Smooth muscle cell of the brain vasculature (primary cell): ENCODE measurements around the gene CALCB.
"Not testable (repeated sequence)": the region's sequence is repeated elsewhere in the genome, so short reads cannot be mapped to it uniquely, and the experiment has no call there.

Source experiments
- DNase-seq: peaks from one replicate; pipeline ENCODE4 v3.0.0-alpha.2; 2012; ENCODE audit warnings: low read depth, low spot score

Gene CALCB

DNA sequence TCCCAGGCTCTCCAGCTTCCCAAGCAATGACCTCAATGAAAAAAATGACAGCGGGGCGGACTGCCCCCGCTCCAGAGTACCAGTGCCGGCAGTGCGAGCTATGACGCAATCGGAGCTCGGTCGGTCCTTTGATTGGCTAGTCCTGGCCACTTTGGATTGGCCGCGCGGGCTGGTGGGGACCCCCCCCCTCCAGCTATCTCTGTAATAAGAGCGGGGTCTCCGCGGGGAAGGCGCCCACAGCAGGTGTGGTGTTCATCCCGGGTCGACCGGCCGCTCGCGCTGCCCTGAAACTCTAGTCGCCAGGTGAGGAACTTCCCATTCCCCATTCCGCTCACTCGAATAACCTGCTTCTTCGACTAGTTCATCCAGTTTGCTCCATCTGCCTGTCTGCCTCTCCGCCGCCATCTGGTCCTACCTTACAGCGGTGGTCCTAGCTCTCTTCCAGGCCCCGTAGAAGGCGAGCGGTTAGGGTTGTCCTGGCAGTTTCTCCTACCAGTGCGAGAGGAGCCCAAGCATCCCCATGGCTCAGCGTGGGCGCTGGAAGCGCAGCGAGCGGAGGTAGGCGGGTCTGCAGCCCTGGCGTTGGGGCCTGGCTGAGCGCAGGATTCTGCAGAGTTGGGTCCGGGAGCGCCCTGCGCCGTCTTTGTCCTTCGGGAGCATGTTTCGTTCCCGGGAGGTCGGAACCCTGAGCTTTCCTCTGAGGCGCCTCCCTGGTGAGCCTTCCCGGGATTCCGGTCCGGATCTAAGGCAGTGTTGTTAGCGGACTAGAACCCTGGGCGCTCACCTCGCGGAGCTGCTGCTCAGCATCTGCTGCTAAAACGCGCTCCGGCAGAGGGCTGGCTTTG lies at the start of gene CALCB:
Gene CALCB, plus strand, starts transcription at position 233 of the 845 bp plus-strand sequence. CDS start 1,126 bp downstream, outside the sequence.
- DNase-seq, result no peak

DNA sequence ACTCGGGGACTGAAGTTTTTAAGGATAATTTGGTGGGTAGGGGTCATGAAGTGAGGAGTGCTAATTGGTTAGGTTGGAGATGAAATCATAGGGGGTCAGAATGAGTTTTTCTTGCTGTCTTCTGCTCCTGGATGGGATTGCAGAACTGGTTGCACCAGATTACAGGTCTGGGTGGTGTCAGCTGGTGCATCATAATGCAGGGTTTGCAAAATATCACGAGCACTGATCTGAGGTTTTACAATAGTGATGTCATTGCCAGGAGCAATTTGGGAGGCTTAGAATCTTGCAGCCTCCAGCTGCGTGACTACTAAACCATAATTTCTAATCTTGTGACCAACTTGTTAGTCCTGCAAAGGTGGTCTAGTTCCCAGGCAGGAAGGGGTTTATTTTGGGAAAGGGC lies 46.4 kb upstream of the CALCB start:
- no peak for DNase-seq

GRCh38 chr11:15027956-15028355 lies 45.4 kb upstream of the CALCB start:
- no peak for DNase-seq

- no peak for DNase-seq
These were observed 45.0 kb upstream of the CALCB start for GRCh38 chr11:15028379-15028778.

- DNase-seq, result not testable (repeated sequence)
These were observed 41.4 kb upstream of the CALCB start for GRCh38 chr11:15031945-15032344.

- no peak for DNase-seq
These were observed 38.6 kb upstream of the CALCB start for GRCh38 chr11:15034687-15035267.

- no peak for DNase-seq
These were observed 38.1 kb upstream of the CALCB start for GRCh38 chr11:15035283-15035682.

DNA sequence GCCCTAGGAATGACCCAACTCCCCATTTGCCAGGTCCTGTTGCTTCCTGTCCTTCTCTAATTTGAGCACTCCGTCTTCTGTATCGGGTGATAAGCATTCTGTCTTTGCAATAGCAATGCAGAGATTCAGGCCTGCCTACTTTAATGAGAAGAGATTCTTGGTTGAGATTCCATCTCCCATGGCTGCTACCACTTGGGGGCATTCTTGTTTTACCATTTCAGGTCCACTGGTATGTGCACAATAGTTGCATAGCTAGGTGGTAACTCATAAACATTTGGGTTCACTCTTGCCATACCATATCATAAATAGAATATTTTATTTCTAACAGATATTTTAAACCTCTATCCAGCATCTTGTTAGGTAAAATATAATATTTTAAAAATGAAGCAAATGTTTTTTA lies 34.4 kb upstream of the CALCB start:
- no peak for DNase-seq

DNA sequence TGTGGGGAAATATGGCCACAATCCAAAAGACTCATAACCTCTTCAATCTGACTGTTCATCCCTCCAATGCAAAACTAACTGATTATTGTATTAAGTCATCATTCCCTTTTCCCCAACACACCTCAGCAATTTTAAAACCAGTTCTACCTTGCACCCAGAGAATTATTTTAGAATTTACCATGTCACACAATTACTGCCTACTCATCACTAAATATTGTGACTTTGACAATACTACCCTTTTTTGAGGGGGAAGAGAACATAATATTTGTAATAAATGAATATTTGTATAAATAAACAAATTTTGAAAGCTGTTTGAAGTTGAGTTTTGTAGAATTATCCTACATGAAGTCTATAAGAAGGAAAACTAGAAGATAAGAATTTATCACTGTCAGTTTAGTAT lies 28.2 kb upstream of the CALCB start:
- no peak for DNase-seq

DNA sequence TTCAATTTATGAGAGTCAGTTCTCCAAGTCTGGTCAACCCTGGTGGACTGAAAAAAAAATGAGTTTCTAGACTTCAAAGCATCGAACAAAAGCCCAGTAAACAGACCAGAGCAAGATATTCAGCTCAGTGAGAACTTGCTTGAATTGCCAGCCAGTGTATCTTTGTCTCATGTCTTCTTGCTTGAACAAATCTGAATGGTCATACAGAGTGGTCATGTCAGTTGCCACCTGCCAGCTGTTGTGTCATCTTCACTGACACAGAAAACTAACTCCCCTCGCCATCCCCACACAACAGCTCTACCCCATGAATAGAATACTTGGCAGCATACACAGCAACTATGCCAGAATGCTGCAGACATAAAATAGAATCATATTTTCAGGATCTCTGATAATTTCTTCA lies 27.5 kb upstream of the CALCB start:
- DNase-seq, result no peak

DNA sequence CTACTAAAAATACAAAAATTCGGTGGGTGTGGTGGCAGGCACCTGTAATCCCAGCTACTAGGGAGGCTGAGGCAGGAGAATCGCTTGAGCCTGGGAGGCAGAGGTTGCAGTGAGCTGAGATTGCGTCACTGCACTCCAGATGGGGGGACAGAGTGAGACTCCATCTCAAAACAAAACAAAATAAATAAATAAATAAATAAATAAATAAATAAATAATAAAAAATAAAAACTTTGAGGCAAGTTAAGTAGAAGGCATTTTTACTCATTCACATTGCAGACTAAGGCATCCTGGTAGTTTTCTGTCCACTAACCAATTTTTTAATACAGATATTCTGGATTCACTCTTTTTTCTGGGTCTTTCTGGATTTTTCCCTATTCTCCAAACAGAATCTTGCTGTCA lies 26.7 kb upstream of the CALCB start:
- DNase-seq, result not testable (repeated sequence)

DNA sequence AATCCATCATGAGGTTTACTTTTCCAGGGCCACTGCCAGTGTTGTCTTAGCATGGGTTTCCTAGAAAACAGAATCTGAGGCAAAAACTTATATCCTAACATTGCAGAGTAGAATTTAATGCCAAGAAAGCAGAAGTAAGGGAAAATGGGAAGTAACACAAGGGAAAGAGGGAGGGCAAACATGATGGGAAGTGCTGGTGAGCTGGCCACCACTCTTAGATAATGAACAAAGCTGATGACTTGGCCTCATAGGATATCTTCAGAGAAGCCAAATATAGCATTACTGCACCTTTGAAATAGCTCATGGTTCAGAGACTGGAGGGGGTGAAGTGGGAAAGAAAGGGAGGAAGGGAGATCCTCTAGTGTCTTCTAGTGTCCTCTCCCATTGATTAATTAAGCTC lies 24.8 kb upstream of the CALCB start:
- no peak for DNase-seq

GRCh38 chr11:15053191-15053685 lies 20.2 kb upstream of the CALCB start:
- DNase-seq, result no peak

- no peak for DNase-seq
These were observed 17.6 kb upstream of the CALCB start for GRCh38 chr11:15055620-15056356.

- no peak for DNase-seq
These were observed 16.1 kb upstream of the CALCB start for GRCh38 chr11:15057329-15057728.

DNA sequence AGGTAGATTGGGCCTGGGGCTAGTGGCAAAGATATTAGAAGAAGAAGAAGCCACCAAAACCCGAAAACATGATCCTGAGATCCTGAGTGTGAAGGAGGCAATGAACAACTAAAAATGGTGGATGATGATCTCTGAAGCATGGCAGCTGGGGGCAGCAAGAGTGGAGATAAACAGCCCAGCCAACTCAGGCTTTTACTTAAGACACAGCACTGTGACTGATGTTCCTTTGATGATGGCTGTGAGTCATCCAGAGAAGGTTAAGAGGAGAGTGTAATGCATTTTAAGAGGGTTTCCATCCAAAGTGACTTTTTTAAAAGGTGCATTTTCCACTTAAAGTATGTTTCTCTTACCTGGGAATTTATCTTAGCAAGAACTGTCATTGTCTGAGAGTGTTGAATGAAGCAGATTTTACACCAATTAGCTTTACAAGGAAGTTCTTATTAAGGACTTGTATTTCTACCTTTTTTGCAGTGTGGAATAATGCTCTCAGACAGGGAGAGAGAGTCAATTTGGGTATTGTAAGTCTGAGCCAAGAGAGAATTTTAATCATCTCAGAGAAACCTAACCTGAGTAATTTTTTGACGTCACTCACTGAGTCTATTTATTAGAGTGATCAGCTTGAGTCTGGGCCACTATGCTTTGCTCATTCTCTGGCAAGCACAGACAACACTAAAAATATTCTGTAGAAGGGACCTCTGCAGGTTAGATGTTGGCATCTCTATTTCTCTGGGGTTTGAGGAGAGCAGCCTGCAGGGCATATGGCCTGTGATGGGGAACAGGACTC lies 14.1 kb upstream of the CALCB start:
- no peak for DNase-seq

- no peak for DNase-seq
These were observed 10.8 kb upstream of the CALCB start for GRCh38 chr11:15062599-15062998.

- not testable (repeated sequence) for DNase-seq
These were observed 3.6 kb upstream of the CALCB start for GRCh38 chr11:15069751-15070150.

DNA sequence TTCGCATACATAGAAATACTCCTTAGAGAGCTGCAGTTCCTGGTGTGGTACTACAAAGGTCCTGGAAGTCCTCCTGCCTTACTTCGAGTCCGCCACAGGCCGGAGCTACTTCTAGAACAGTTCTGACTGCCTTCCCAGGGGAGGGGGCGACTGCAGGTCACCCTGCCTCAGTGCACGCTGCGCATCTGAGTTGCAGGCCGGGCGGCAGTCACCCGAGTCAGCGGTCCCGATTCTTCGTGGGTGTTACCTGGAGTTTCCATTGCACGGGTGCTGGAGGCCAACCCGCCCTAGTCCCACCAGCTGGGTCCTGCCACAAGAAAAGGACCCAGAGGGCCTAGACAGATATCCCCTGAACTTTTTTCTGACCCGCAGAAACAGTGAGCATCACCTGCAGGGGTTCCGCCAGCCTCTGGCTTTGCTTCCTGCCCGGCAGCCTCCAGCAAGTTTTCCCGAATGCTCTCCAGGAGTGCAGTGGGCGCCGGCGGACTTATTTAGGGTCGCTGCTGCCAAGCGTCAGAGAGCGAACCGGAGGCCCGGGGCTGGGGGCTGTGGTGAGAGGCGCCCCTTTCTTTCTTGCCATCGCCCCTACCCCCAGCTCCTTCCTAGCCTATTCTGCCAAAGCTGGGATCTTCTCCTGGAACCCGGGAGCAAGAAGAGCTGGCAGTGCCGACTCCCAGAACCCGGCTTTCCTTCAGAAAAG lies 1.7 kb upstream of the CALCB start:
- no peak for DNase-seq

DNA sequence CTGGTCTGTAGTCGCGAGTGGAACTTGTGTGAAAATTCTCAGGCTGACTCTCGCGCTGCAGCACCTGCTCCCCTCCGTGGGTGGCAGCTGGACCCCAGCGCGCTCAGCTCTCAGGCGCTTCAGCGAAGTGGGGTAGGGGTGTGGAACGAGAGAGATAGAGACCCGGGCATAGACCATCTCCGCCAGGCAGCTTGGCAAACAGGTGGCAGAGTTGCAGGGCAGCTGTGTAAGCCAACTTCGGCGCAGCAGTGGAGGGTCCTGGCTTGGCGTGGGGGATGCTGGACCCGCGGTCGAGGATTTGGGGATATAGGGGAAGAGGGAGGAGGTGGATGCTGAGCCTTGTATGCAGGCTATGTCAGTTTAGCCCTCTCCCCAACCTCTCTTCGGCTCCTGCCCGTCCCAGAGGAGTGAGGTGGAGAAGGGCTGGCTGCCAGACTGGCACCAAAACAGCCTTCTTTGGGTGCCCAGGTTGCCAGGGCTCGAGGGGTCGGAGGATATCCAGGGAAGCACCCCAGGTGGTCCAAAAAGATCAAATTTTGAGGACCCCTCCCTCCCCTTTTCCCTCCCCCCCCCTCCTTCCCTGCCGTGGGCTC lies 746 bp upstream of the CALCB start:
- no peak for DNase-seq
